ENCODE measurements around the gene PRM2.

Gene PRM2

DNA sequence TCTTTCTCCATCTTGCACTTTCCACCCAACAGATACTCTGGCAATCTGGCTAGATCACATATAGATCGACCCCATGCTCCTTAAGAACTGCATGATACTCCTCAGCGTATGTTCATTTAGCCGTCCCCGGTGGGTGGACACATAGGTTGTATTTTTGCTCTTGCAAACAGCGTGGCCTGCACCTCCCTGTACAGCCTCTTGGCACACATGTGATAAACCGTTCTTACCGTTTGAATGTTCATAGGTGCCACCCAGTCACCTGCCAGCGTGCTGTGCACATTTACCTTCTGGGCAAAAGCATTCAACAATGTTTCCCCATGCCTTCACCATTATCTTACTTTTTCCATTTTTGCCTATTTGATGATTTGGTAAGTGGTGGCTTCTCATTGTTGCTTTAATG is 13.4 kb downstream of the PRM2 start:
- Histone ChIP-seq H3K27ac (ENCODE audit: low read length) (no peak overlapping the region), H3K9ac (ENCODE audit: low read length) (no peak overlapping the region), H3K4me1 (ENCODE audit: low read length) (peaks cover 28% of the 10 kb centered on the region), H2AFZ (ENCODE audit: low read depth, low read length) (no peak overlapping the region), H3K9me3 (ENCODE audit: insufficient read depth, low read length) (no peaks in the 10 kb centered on the region), H3K36me3 (replicated peaks; ENCODE audit: low read depth, low read length) (no peaks in the 10 kb centered on the region), H3K27me3 (ENCODE audit: low read depth, low read length) (peaks cover 16% of the 10 kb centered on the region; the same call in 1 of the 2 replicates), H4K20me1 (ENCODE audit: insufficient read depth, low read length) (no peaks in the 10 kb centered on the region), H3K4me2 (ENCODE audit: low read length) (no peak overlapping the region), H3K4me3 (ENCODE audit: low read length) (no peak overlapping the region), H3K79me2 (ENCODE audit: low read length) (no peaks in the 10 kb centered on the region)
- TF ChIP-seq, protein P1, sequence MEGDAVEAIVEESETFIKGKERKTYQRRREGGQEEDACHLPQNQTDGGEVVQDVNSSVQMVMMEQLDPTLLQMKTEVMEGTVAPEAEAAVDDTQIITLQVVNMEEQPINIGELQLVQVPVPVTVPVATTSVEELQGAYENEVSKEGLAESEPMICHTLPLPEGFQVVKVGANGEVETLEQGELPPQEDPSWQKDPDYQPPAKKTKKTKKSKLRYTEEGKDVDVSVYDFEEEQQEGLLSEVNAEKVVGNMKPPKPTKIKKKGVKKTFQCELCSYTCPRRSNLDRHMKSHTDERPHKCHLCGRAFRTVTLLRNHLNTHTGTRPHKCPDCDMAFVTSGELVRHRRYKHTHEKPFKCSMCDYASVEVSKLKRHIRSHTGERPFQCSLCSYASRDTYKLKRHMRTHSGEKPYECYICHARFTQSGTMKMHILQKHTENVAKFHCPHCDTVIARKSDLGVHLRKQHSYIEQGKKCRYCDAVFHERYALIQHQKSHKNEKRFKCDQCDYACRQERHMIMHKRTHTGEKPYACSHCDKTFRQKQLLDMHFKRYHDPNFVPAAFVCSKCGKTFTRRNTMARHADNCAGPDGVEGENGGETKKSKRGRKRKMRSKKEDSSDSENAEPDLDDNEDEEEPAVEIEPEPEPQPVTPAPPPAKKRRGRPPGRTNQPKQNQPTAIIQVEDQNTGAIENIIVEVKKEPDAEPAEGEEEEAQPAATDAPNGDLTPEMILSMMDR (IDR thresholded peaks at IDR 0.05; ENCODE audit: low read depth, low read length) = no peak
- no peak for TF ChIP-seq EZH2phosphoT487 (IDR thresholded peaks at IDR 0.05; ENCODE audit: low read depth)

DNA sequence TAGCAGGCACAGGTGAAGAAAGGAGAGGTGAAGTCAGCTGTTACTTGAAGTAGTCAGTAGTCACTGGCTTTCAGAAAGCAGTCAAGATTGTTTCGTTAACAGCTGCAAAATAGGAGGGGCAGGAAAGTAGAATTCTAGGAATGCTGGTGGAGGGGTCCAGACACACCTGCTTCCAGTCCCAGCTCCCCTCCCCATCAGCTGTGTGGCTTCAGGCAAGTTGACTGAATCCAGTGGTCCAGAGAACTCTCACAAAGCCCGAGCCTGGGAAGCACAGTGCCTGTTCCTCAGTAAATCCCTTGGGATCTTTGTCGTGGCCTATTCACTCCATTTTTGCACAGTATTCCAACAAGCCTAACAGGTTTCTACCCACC is 15.7 kb downstream of the PRM2 start:
- no peak overlapping the region for H3K9ac ChIP-seq (ENCODE audit: low read length)
- TF ChIP-seq, protein P1 (IDR thresholded peaks at IDR 0.05; ENCODE audit: low read depth, low read length) = no peak
- TF ChIP-seq EZH2phosphoT487 (IDR thresholded peaks at IDR 0.05; ENCODE audit: low read depth) = no peak
- H2AFZ ChIP-seq (ENCODE audit: low read depth, low read length) = no peak overlapping the region
- H3K27me3 ChIP-seq (ENCODE audit: low read depth, low read length) = peaks cover 13% of the 10 kb centered on the region; the same call in 1 of the 2 replicates
- H4K20me1 ChIP-seq (ENCODE audit: insufficient read depth, low read length) = no peaks in the 10 kb centered on the region
- H3K4me2 ChIP-seq (ENCODE audit: low read length) = no peak overlapping the region
- H3K4me3 ChIP-seq (ENCODE audit: low read length) = no peak overlapping the region
- H3K4me1 ChIP-seq (ENCODE audit: low read length) = peaks cover 39% of the 10 kb centered on the region
- no peaks in the 10 kb centered on the region for H3K36me3 ChIP-seq (replicated peaks; ENCODE audit: low read depth, low read length)
- peaks cover 3% of the 10 kb centered on the region; the same call in 1 of the 2 replicates for H3K79me2 ChIP-seq (ENCODE audit: low read length)
- H3K9me3 ChIP-seq (ENCODE audit: insufficient read depth, low read length) = no peaks in the 10 kb centered on the region
- H3K27ac ChIP-seq (ENCODE audit: low read length) = no peak overlapping the region

DNA sequence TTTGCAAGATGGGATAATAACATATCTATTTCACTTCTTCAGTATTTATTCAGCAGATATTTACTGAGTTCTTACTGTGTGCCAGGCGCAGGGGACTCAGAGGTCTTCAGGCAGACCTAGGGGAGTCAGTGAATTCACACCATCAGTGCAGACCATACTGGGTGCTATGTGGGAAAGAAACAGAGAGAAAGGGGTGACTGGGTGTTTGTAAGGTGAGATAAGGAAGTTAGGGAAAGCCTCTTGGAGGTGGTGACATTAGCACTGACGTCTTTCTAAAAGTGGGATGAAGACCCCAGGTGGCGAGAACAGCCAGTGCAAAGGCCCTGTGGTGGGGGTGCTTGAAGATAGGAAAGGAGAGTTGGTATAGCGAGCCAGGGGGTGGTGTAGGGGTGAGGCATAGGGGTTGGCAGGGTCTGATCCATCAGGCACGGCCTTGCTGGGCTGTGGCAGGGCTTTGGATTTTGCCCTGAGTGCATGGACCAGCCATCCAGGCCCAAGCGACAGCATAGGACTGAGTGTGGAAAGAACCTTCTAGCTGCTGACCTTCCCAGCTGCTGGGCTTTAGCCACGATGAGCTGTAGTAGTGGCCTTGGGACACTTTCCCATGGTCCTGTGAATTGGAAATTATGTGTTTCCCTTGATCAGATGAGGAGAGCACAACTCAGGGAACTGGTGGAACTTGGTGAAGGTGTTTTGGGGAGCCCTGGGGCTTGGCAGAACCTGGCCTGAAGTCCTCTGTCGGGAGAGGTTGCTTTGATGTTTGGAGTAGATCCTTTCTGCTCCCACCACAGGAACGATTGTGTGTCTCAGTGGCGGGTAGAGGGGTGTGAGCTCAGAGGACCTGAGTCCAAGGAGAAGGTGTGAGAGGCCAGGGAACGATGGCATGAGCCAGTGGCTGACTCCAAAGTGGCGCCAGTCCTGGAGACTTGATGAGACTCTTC is 16.4 kb downstream of the PRM2 start:
- Histone ChIP-seq H3K4me1 (ENCODE audit: low read length) (peaks cover 41% of the 10 kb centered on the region), H3K36me3 (replicated peaks; ENCODE audit: low read depth, low read length) (peaks cover 4% of the 10 kb centered on the region), H2AFZ (ENCODE audit: low read depth, low read length) (no peak overlapping the region), H3K4me3 (ENCODE audit: low read length) (no peak overlapping the region), H3K9me3 (ENCODE audit: insufficient read depth, low read length) (no peaks in the 10 kb centered on the region), H3K4me2 (ENCODE audit: low read length) (no peak overlapping the region), H3K27ac (ENCODE audit: low read length) (no peak overlapping the region), H3K9ac (ENCODE audit: low read length) (no peak overlapping the region), H4K20me1 (ENCODE audit: insufficient read depth, low read length) (peaks cover 5% of the 10 kb centered on the region), H3K79me2 (ENCODE audit: low read length) (peaks cover 9% of the 10 kb centered on the region), H3K27me3 (ENCODE audit: low read depth, low read length) (peaks cover 13% of the 10 kb centered on the region; the same call in 1 of the 2 replicates)
- TF ChIP-seq EZH2phosphoT487 (IDR thresholded peaks at IDR 0.05; ENCODE audit: low read depth) = no peak
- TF ChIP-seq, protein P1 (IDR thresholded peaks at IDR 0.05; ENCODE audit: low read depth, low read length) = no peak

Measured in OCI-LY3 (cell line).